ENCODE results near the gene FLOT1.
A peak's percentile ranks its signal among the peaks of the same experiment; 100 is the strongest.
"Not testable (repeated sequence)": the region's sequence is repeated elsewhere in the genome, so short reads cannot be mapped to it uniquely, and the experiment has no call there.

FLOT1 gene

GRCh38 chr6:30767158-30767943 is 24.9 kb upstream of the FLOT1 start:
- DNase-seq (ENCODE audit: low read depth) = no peak
- TF ChIP-seq, protein P1, sequence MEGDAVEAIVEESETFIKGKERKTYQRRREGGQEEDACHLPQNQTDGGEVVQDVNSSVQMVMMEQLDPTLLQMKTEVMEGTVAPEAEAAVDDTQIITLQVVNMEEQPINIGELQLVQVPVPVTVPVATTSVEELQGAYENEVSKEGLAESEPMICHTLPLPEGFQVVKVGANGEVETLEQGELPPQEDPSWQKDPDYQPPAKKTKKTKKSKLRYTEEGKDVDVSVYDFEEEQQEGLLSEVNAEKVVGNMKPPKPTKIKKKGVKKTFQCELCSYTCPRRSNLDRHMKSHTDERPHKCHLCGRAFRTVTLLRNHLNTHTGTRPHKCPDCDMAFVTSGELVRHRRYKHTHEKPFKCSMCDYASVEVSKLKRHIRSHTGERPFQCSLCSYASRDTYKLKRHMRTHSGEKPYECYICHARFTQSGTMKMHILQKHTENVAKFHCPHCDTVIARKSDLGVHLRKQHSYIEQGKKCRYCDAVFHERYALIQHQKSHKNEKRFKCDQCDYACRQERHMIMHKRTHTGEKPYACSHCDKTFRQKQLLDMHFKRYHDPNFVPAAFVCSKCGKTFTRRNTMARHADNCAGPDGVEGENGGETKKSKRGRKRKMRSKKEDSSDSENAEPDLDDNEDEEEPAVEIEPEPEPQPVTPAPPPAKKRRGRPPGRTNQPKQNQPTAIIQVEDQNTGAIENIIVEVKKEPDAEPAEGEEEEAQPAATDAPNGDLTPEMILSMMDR (conservative IDR thresholded peaks at IDR 0.05; ENCODE audit: low read length) = no peak
- H3K4me3 ChIP-seq (ENCODE audit: low read length) = no peak overlapping the region

- DNase-seq (ENCODE audit: low read depth) = no peak
- TF ChIP-seq, protein P1 (conservative IDR thresholded peaks at IDR 0.05; ENCODE audit: low read length) = no peak
- no peak overlapping the region for H3K4me3 ChIP-seq (ENCODE audit: low read length)
Measured at GRCh38 chr6:30766461-30767157, 24.1 kb upstream of the FLOT1 start.

DNA sequence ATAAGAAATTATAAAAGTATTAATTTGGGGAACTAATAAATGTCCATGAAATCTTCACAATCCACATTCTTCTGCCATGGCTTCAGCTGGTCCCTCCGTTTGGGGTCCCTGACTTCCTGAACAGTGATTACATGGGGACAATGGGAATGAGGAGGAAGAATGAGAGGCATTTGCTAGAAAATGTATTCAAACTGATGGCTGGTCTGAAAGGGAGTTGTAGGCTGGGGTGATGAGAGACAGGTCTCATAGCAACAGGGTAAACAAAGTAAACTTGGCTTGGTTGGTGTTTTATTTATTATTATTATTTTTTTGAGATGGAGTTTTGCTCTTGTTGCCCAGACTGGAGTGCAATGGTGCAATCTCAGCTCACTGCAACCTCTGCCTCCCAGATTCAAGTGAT is 23.0 kb upstream of the FLOT1 start:
- DNase-seq (ENCODE audit: low read depth); H3K4me3 ChIP-seq (ENCODE audit: low read length): not testable (repeated sequence)

DNA sequence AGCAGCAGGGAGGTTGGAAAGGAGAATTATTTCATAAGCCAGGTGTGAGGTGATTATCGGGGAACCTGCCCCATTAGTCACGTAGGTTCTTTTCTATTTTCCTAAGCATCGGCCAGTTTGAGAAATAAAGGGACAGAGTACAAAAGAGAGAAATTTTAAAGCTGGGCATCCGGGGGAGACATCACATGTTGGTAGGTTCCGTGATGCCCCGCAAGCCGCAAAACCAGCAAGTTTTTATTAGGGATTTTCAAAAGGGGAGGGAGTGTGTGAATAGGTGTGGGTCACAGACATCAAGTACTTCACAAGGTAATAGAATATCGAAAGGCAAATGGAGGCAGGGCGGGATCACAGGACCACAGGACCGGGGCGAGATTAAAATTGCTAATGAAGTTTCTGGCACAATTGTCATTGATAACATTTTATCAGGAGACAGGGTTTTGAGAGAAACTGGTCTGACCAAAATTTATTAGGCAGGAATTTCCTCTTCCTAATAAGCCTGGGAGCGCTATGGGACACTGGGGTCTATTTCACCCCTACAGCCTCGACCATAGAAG is 22.1 kb upstream of the FLOT1 start:
- DNase-seq (ENCODE audit: low read depth); H3K4me3 ChIP-seq (ENCODE audit: low read length): not testable (repeated sequence)

- no peak overlapping the region for H3K4me3 ChIP-seq (ENCODE audit: low read length)
- TF ChIP-seq, protein P1 (conservative IDR thresholded peaks at IDR 0.05; ENCODE audit: low read length) = peak; percentile 42
- no peak for DNase-seq (ENCODE audit: low read depth)
Measured at GRCh38 chr6:30763618-30764489, 21.4 kb upstream of the FLOT1 start.

- DNase-seq (ENCODE audit: low read depth) = no peak
- H3K4me3 ChIP-seq (ENCODE audit: low read length) = no peak overlapping the region
- TF ChIP-seq, protein P1 (conservative IDR thresholded peaks at IDR 0.05; ENCODE audit: low read length) = no peak
Measured at GRCh38 chr6:30763155-30763617, 20.7 kb upstream of the FLOT1 start.

GRCh38 chr6:30761791-30762429 is 19.4 kb upstream of the FLOT1 start:
- no peak overlapping the region for H3K4me3 ChIP-seq (ENCODE audit: low read length)
- TF ChIP-seq, protein P1 (conservative IDR thresholded peaks at IDR 0.05; ENCODE audit: low read length) = no peak
- no peak for DNase-seq (ENCODE audit: low read depth)
